NCI-H82 treated with DMSO at 0.1 percent for 48 hours (cell line): ENCODE measurements around the gene TPRN.

Experiments
- DNase-seq: peaks from one replicate; lab custom pipeline; 2025; ENCODE audit not compliant: unreplicated experiment; lab: John Stamatoyannopoulos, UW

The TPRN gene

DNA sequence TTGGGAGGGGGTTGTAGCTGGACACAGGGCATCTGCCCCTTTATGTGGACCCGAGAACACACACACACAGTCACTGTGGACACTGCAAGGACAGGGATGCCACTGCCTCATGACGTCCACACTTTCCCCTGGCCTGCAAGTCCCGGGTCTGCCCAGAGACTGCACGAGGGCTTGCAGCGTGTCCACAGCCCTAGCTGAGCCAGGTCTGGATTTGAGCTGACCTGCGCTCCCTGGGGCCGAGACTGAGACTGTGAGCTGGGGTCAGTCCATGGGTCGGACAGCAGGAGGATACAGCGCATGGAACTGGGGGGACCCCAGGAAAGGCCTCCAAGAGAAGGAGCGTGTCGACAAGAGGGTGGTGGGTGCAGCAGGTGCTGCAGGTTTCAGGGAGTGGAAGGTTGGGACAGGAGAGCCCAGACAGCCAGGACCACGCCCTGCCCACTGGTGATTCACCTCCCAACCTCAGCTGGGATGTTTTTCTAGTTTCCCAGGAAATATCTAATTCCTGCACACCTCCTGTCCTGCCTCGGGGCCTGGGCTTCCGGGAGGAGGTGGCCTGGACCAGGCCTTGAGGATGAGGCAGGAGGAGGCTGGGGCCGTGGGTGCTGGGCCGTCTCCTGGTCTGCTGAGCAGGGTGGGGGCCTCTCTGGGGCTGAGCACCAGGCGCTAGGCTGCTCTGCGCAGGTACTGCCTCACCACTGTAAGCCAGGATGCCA, 26.0 kb upstream of the TPRN start:
- no peak for DNase-seq

DNA sequence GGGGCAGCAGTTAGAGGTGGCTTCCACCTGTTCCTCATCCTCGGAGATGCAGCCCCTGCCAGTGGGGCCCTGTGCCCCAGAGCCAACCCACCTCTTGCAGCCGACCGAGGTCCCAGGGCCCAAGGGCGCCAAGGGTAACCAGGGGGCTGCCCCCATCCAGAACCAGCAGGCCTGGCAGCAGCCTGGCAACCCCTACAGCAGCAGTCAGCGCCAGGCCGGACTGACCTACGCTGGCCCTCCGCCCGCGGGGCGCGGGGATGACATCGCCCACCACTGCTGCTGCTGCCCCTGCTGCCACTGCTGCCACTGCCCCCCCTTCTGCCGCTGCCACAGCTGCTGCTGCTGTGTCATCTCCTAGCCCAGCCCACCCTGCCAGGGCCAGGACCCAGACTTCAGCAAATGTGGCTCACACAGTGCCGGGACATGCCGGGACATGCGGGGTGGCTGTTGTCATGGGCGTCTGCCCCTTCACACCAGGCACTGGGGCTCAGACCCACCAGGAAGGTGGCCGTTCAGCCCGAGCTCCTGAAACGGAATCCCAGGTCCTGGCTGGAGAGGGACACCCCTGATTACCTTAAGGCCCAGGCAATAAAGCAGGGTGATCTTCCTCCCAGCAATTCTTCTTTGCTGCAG, 25.3 kb upstream of the TPRN start:
- DNase-seq, result no peak

DNA sequence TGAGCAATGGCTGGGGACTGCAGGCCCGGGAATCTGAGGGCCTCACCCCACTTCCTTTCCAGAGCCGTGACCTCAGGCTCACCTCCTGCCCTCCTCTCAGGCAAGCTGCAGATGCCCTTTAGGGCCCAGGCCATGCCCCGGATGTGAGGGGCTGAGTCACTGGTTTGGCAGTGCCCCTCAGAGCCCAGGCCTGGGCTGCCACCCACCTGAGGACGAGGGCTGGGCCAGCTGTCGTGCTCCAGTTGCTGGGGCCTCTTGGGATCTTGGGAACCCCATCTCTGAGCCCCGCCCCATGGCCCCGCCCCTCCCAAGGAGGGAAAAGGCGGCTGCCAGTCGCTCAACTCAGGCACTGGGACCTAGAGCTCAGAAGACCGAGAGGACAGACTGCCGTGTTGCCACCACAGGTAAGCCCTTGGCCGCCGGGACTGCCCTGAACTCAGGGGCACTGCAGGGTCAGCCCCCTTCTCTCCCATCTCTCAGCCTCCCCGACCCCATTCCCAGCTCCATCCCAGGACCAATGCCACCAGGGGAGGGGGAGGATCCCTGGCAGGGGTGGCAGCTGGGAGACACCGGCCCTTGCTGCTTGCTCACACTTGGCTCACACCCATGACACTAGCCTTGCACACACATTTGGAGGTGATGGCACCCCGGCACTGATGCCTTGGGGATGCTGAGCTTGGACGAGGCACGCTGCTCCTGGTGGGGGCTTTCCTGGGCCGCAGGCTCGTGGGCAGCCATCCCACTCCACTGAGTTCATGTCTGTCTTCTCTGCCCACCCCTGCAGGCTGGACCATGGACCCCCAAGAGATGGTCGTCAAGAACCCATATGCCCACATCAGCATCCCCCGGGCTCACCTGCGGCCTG, 24.5 kb upstream of the TPRN start, which contains the start of gene CYSRT1:
Gene CYSRT1, plus strand, starts transcription at position 345 of the 865 bp plus-strand sequence. Its CDS starts 448 bp downstream, at position 793.
- no peak for DNase-seq

DNA sequence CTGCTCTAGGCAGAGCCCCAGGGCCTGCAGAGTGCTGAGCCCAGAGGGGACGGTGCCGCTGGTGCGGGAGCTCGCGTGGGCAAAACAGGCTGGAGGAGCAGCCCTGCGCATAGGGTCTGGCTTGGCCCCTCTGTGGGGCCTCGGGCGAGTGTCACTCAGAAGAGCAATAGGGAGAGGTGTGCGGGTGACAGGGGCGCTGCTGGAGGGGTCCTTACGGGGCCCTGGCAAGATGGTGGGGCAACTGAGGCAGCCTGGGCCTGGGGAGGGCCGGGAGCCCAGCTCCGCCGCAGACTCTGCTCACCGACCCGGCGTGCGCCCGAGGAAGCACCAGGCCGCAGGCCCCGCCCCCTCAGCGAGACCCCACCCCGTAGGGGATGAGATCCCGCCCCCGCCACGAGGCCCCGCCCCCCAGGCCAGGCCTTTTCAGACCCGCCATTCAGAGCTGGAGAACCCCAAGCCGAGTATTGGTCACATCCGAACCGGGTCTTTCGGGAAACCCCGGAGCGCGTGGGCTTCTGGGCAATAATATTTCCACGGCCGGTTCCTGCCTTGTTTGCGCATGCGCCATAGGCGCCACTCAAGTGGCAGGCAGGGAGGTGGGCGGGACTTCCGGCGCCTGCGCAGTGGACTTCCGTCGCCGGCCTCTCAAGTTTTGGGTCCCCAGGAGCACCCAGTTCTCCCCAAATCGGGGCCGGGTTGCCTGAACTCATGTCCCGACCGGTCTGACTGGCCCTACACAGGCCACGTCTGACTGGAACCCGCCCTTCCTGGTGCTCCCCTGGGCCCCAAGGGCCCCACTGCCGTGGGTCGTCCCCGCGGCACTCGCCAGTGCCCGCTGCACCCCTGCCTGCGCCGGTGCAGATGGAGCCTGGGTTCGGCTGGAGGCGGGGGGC, 22.8 kb upstream of the TPRN start:
- peak; percentile 85 for DNase-seq

DNA sequence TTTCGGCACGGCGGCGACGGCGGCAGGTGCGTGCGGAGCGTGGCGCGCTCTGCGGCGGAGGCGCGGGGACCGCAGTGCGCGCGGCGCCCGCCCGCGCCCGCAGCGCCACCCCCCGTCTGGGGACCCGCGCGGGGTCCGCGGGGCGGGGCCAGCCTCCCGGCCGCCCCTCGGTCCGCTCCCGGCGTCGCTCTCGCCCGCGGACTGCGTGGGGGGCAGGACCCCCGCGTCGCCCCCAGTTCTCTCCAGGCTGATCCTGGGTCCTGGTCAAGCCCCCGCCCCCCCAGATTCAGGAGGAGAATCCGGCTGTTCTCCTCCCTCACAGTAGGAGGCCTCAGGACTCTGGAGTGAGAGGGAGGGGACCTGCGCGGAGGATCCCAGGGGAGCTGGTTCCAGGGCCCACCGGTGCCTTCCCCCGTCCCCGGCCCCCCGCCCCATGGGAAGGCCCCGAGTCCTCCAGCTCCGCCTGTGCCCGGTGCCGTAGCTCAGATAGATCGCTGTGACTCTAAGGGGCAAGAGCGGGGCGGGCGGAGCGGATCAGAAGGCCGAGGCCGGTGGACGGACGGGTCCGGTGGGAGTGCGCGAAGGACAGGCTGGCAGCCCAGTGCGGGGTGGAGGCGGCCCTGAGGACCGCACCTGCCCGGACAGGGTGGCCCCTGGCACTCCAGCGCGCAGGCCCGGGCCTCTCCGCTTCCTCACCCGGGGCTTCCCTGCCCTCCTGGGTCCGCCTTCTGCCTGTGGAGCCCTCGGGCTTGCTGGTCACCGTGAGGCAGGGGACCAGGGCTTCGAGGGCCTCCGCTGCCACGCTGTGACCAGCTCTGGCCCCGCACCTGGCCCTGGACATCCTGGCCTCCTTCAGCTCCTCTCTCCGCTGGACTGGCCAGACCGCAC, 21.9 kb upstream of the TPRN start, which contains the start of gene RNF208:
Gene RNF208, minus strand, starts transcription at position 51 of the 888 bp plus-strand sequence. CDS start 1,028 bp downstream, outside the sequence.
- DNase-seq, result no peak

DNA sequence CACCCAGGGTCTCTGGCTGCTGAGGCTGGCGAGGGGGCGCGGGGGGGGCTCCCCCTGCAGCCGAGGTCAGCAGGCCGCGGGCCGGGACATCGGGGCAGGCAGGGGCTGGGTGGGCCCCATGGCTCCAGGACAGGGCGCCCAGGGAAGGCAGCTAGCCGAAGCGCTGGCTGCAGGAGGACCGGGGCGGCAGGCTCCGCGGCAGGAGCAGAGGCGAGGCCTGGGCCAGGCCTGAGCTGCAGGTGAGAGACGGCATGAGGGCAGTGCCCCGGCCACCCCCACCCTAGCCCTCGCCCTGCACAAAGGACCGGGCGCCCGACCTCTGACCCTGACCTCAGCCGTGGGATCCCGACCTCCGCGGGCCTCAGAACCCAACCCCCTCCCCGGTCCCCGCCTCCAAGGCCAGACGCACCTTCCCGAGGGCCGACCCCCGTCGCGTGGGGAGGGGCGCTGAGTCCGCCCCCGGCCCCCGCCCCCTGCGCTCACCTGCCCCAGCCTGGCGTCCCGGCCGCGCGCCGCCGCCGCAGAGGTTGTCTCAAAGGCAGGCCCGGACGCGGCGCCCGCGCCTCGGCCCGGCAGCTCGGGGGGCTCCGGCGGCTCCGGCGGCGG, 21.1 kb upstream of the TPRN start:
- DNase-seq, result no peak

DNA sequence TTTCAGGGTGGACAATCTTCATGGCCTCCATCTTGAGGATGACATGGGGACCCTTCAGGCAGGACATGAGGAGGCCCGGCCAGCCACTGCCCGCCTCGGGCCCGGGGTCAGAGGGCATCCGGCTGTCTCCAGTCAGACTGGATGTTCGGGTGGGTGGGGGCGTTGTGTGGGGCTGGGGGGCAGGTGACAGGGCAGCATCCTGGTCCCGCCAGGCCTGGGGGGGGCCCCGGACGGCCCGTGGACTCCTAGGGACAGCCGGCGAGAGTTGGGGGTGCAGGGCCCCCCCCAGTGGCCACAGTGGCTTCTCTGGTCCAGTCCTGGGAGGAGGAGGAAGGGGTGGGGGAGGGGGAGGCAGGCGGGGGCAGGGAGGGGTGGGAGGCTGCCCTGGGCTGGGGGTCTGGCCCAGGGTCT, 20.6 kb upstream of the TPRN start:
- DNase-seq, result no peak

DNA sequence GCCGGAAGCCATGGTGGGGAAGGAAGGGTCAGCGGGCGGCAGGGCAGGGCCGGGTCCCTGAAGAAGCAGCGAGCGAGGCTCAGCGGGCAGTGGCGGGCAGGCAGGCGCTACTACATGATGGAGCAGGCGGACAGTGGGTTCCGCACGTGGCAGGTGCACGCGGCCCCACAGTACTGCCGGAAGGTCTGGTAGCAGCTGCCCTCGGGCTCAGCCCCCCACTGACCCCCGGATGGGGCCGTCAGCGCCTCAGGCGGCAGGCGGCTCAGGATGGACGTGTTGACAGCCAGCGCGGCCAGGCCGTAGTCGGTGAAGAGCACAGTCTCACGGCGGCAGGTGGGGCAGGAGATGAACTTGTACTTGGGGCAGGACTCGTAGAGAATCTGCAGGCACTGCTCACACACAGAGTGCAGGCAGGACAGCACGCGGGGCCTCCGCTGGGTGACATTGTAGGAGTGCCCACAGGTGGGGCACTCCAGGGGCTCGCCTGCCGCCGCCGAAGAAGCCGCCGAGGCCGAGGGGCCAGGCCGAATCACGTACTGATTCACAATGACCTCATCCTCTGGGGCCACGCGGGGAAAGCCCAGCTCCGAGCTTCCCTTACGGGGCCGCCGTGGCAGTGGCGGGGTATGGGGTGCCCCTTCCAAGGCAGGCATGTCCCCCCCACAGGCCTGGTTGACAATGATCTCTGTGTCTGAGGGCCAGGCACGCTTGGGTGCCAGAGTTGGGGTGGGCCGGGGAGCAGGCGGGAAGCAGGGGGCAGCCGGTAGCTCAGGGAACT, 20.0 kb upstream of the TPRN start:
- no peak for DNase-seq

DNA sequence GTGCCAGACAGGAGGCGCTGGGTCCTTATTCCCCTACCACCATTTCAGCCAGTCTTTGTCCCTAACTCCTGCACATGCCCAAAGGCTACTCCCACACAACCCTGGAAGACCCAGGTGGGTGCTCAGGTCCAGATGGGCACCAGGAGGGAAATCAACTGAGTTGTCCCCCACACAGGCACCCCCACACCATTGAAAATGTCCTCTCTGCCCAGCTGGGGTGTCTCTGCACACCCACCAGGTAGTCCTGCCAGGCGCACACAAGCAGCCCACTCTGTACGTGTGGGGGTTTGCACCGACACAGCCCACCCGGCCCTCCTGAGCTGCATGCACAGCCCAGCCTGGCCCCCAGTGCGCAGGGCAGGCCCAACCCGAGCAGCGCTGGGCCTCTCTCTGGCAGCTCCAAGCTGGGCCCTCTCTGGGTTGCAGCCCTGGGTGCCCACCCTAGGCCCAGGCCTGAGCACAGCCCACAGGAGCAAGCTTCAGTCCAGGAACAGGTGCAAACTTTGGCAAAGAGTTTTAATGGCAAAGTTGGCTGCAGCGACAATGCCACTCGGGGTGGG, 19.3 kb upstream of the TPRN start:
- no peak for DNase-seq

DNA sequence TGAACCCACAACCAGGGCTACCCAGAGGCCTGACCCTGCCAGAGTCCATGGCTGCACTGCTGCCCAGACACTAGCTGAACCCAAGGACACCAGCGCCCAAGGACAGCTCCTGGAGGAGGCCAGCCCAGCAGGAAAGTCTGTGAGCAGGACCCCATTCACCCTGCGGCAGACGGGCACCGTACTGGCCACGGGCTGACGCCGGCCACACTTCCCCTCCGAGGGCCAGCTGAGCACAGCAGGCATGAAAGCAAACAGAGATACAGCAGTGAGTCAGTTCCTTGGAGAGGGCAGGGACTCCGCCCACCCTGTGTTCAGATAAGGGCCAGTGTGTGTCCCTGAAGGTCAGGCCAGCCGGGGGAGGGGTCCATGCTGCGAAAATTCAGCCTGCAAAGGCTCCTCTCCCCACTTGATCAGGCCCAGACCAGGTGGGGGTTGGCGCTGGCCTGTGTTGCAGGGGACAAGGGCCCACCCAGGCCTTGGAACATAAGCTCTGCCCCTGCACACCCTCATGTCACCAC, 18.3 kb upstream of the TPRN start:
- no peak for DNase-seq

DNA sequence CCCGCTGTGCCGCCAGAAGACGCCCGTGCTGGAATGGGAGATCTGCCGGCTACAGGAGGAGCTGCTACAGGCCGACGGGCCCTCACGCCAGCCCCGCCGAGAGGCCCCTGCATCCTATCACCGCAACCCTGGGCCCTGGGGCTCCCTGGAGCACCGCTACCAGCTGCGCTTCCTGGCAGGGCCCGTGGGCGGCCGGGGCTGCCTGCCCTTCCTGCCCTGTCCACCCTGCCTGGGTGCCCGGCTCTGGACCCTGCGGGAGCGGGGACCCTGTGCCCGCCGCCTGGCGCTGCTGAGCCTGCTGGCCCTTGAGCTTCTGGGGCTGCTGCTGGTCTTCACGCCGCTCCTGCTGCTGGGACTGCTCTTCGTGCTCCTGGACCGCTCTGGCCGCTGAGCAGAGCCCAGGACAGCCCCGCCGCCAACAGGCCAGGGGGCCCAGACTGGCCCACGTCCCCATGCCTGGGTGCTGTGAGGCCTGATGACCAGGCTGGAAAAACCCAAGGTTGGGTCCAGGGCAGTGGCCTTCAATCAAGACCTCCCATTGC, 17.7 kb upstream of the TPRN start:
- DNase-seq, result no peak

DNA sequence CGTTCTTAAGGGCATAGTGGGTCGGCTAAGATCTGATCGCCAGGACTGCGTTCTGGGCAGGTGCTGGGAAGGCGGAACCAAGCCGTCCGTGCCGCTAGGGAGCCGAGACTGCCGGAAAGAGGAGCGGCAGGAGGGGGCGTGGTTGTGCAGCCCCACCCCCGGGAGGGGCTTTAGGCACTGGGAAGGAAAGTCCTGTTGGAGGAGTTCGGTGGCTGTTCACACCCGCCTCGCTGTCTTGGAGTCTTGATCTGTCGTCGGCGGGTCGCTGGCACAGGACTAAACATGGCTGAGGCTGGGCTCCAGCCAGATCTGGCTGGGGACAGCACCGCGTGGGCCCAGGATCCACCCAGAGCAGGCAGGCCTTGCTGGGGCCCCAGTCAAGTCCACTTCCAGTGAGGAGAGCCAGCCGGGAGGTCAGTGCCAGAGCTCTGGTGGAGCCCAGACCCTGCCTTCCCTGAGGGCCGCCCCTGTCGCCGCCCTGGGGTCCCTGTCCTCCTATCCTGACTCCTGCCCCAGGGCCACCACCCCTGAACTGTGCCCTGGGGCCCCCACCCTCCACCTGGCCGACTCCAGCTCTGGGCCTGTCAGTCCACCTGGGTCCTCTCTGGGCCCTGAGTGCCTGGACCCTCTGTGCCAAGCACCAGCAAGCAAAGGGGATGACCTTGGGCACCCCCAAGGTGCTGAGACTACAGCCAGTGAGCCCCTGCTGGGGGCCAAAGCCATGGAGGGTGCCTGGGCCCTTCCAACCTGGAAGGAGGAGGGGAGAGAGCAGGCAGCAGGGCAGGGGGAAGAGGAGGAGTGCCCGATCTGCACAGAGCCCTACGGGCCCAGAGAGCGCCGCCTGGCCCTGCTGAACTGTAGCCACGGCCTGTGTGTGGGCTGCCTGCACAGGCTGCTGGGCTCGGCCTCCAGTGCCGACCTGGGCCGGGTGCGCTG, 17.0 kb upstream of the TPRN start:
- no peak for DNase-seq

DNA sequence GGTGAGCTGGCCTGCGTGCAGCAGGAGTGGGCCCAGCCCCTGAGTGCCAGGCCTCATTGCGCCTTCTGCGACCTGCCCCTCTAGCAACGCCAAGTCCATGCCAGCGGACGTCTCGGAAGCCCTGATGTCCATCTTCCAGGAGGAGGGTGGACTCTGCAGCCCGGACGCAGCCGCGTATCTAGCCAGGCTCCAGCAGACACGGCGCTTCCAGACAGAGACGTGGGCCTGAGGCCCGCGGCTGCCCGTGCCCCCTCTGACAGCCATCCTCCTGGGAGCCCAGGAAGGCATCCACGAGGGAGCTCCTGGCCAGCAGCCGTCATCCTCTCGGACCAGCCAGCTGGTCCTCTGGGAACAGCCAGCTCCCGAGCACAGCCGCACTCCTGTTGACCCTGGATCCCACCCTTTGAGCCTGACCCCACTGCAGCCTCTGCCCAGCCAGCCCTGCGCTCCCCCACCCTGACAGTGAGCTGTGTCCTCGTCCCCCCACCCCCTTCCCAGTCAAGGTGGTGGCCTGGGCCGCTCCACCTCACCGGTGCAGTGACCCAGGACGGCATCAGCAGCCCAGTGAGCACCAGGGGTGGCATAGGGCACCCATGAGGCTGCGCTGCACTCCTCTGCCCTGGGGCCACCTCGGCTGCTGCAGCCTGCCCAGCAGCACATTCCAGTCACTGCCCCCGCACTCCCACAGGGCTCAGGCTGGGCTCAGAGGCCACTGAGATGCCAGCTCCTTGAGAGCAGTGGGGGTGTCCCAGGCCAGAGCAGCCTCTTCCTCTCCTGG, 15.8 kb upstream of the TPRN start:
- DNase-seq, result no peak

DNA sequence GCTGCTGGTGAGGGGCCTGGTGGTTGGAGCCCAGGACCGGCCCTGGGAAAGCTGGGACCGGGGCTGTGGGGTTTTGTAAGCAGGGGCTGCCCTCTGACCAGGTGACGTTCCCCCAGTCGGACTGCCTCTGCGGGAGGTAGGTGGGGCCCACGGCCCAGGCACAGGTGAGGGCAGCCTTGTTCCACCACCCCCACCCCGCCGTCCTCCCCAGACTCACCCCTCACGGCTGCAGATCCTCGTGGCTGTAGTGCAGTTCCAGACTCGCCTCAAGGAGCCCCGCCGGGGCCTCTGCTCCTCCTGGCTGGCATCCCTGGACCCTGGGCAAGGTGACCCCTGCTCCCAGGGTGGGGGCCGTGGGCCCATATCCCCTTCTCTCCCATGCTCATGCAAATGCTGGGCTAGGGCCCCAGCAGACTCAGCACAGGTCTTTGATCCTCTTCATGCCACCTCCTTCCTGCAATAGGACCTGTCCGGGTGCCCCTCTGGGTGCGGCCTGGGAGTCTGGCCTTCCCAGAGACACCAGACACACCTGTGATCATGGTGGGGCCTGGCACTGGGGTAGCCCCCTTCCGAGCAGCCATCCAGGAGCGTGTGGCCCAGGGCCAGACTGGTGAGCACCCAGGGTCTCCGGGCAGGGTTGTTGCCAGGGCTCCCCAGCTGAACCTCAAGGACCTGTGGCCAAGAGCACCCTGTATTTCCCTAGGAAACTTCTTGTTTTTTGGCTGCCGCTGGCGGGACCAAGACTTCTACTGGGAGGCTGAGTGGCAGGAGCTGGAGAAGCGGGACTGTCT, 14.8 kb upstream of the TPRN start:
- no peak for DNase-seq

DNA sequence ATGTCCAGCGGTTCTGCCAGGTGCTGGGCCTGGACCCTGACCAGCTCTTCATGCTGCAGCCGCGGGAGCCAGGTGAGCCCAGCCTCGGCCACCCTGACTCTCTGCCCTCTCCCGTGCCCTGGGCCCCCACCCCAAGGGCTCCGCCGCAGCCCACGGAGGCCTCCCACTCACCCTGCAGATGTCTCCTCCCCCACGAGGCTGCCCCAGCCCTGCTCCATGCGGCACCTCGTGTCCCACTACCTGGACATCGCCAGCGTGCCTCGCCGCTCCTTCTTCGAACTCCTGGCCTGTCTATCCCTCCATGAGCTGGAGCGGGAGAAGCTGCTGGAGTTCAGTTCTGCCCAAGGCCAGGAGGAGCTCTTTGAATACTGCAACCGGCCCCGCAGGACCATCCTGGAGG, 14.1 kb upstream of the TPRN start:
- DNase-seq, result no peak
